HepG2 (cell line): ENCODE data around the gene FMO2. TPM values are rescaled to one million over a fixed set of nuclear protein-coding genes. Genes with fewer than 3 reads are reported as not detected.

Experiments
- ATAC-seq: fragments of 200-7000 bp; cut with Tn5 transposase; 3 replicates; pipeline ENCODE4 v1.9.1; 2020; ENCODE audit warnings: mild to moderate bottlenecking, moderate library complexity
- BruUV-seq: library from RNA; stranded (reverse); fragments of 400-500 nt; replicated peaks from 2 replicates; lab custom pipeline; 2021; lab: Mats Ljungman, UMichigan
- CTCF ChIA-PET: fragments of 300-600 bp; formaldehyde crosslinking; extraction: SDS; loops from one replicate; lab custom pipeline; 2021; ENCODE audit warnings: low total read pairs, inconsistent platforms, low intra/inter-chr PET ratio; lab: Yijun Ruan, JAX
- POLR2A ChIA-PET: fragments of 350-600 bp; sonication (Branson Sonifier 250); formaldehyde crosslinking; loops from one replicate; lab custom pipeline; 2020; ENCODE audit warnings: antibody characterized with exemption, inconsistent platforms; lab: Yijun Ruan, JAX
- DNase-seq: peaks from one replicate; pipeline ENCODE4 v3.0.0-alpha.2; 2015; ENCODE audit warnings: low spot score
- FAIRE-seq: peaks from 3 replicates; lab custom pipeline; 2011; peaks lifted over from hg19 to GRCh38; lab: Jason Lieb, UNC
- H2AFZ ChIP-seq: one replicate; pipeline ENCODE4 v1.6.1; 2011; ENCODE audit warnings: low read length, inconsistent platforms
- H3K27ac ChIP-seq: fragments of 300-600 bp; 3 replicates; pipeline ENCODE4 v1.8.0; 2011; ENCODE audit warnings: mixed run types, mild to moderate bottlenecking, mixed read lengths, low read length, inconsistent platforms; ENCODE audit not compliant: insufficient read depth; ENCODE audit errors: extremely low read length
- H3K27me3 ChIP-seq, 2 experiments: fragments of 200-600 bp in 1 of 2; 2 replicates in 1 of 2; 3 replicates in 1 of 2; pipeline versions ENCODE4 v1.6.0 to v1.8.0; 2011; ENCODE audit warnings: low read length in 2 of 2, mild to moderate bottlenecking in 2 of 2, moderate library complexity in 2 of 2, inconsistent platforms in 1 of 2; ENCODE audit not compliant: insufficient read depth in 2 of 2, control insufficient read depth in 1 of 2
- H3K36me3 ChIP-seq, 2 experiments: fragments of 200-600 bp in 1 of 2; replicated peaks in 1 of 2; 2 replicates in 1 of 2; 3 replicates in 1 of 2; pipeline versions ENCODE4 v1.5.1 to v1.8.0; 2011; ENCODE audit warnings: low read length in 2 of 2, inconsistent platforms in 1 of 2; ENCODE audit not compliant: insufficient read depth in 2 of 2, control insufficient read depth in 1 of 2
- H3K4me1 ChIP-seq: 2 replicates; pipeline ENCODE4 v1.5.1; 2012; ENCODE audit warnings: low read length, inconsistent platforms; ENCODE audit not compliant: insufficient read depth
- H3K4me2 ChIP-seq: 2 replicates; pipeline ENCODE4 v1.6.0; 2011; ENCODE audit warnings: low read depth, low read length, inconsistent platforms
- H3K4me3 ChIP-seq, 3 experiments: fragments of 200-600 bp in 1 of 3; sonication (generic), shearing (Covaris generic) in 1 of 3; replicated peaks in 1 of 3; 2 replicates each; pipeline ENCODE4 v1.5.1; 2011 to 2016; ENCODE audit warnings: low read length in 3 of 3, inconsistent platforms in 2 of 3, low read depth in 2 of 3, mild to moderate bottlenecking in 2 of 3, control low read depth in 1 of 3, mixed read lengths in 1 of 3; ENCODE audit not compliant: insufficient read depth in 1 of 3
- H3K79me2 ChIP-seq: one replicate; pipeline ENCODE4 v1.6.1; 2011; ENCODE audit warnings: low read length, inconsistent platforms; ENCODE audit not compliant: insufficient read depth
- H3K9ac ChIP-seq: 2 replicates; pipeline ENCODE4 v1.6.0; 2011; ENCODE audit warnings: mild to moderate bottlenecking, low read depth, low read length, inconsistent platforms; ENCODE audit not compliant: insufficient read depth
- H3K9me3 ChIP-seq: 2 replicates; pipeline ENCODE4 v1.5.1; 2012; ENCODE audit warnings: mild to moderate bottlenecking, low read length
- H4K20me1 ChIP-seq: 2 replicates; pipeline ENCODE4 v1.6.0; 2011; ENCODE audit warnings: inconsistent platforms, mild to moderate bottlenecking, low read length, moderate library complexity; ENCODE audit not compliant: insufficient read depth
- CEBPB ChIP-seq: IDR thresholded peaks from 2 replicates; pipeline ENCODE4 v1.6.1; 2011; ENCODE audit warnings: low read depth, low read length, improper control_type of control experiment, borderline replicate concordance
- CREB1 ChIP-seq, 2 experiments: fragments of 450-650 bp in 1 of 2; IDR thresholded peaks; 2 replicates each; pipeline ENCODE4 v1.6.1; 2016 to 2017; ENCODE audit warnings: control low read depth in 1 of 2, mild to moderate bottlenecking in 1 of 2, missing compliant biosample characterization in 1 of 2, missing genetic modification characterization in 1 of 2
- DPF2 ChIP-seq: sonication (generic); formaldehyde crosslinking; IDR thresholded peaks from 2 replicates; pipeline ENCODE4 v1.4.0; 2020; ENCODE audit warnings: mild to moderate bottlenecking, low read depth, missing genetic modification reagents, borderline replicate concordance
- GMEB1 ChIP-seq: sonication (generic); formaldehyde crosslinking; IDR thresholded peaks from 2 replicates; pipeline ENCODE4 v1.5.1; 2020; ENCODE audit warnings: missing genetic modification reagents, mild to moderate bottlenecking, borderline replicate concordance
- HNRNPL ChIP-seq: fragments of 200-400 bp; formaldehyde crosslinking; IDR thresholded peaks from 2 replicates; pipeline ENCODE4 v1.6.1; 2017; ENCODE audit warnings: mild to moderate bottlenecking, low read depth, low read length
- KDM4B ChIP-seq: sonication (generic); formaldehyde crosslinking; IDR thresholded peaks from 2 replicates; pipeline ENCODE4 v1.4.0; 2020; ENCODE audit warnings: missing genetic modification reagents
- KLF16 ChIP-seq, 2 experiments: sonication (generic) in 1 of 2; formaldehyde crosslinking in 1 of 2; IDR thresholded peaks; 2 replicates each; pipeline versions ENCODE4 v1.6.1 to v1.8.0; 2016 to 2023; ENCODE audit warnings: missing genetic modification reagents in 2 of 2, missing compliant biosample characterization in 1 of 2
- SALL2 ChIP-seq: sonication (generic); formaldehyde crosslinking; IDR thresholded peaks from 2 replicates; pipeline ENCODE4 v1.8.1; 2023; ENCODE audit warnings: mild to moderate bottlenecking, missing genetic modification reagents, inconsistent platforms
- SP140L ChIP-seq: sonication (generic); formaldehyde crosslinking; IDR thresholded peaks from 2 replicates; pipeline ENCODE4 v1.4.0; 2020; ENCODE audit warnings: missing genetic modification reagents, borderline replicate concordance
- SUZ12 ChIP-seq: fragments of 150-350 bp; IDR thresholded peaks from 2 replicates; pipeline ENCODE4 v1.6.1; 2014; ENCODE audit warnings: low read depth, low read length
- TAF15 ChIP-seq: fragments of 200-400 bp; formaldehyde crosslinking; IDR thresholded peaks from one replicate; pipeline ENCODE4 v1.6.1; 2018; ENCODE audit warnings: mild to moderate bottlenecking, low read depth, low read length; ENCODE audit not compliant: poor library complexity, severe bottlenecking
- TCF7 ChIP-seq: sonication (generic); IDR thresholded peaks from 2 replicates; pipeline ENCODE4 v1.6.1; 2016; ENCODE audit warnings: antibody characterized with exemption, low read depth
- TSC22D2 ChIP-seq: sonication (generic); formaldehyde crosslinking; IDR thresholded peaks from 2 replicates; pipeline ENCODE4 v1.5.1; 2020; ENCODE audit warnings: missing genetic modification reagents, mild to moderate bottlenecking, borderline replicate concordance
- ZNF230 ChIP-seq: sonication (generic); formaldehyde crosslinking; IDR thresholded peaks from 2 replicates; pipeline ENCODE4 v1.4.0; 2020; ENCODE audit warnings: mild to moderate bottlenecking, missing genetic modification reagents
- ZNF280D ChIP-seq: sonication (generic); formaldehyde crosslinking; IDR thresholded peaks from 2 replicates; pipeline ENCODE4 v1.5.1; 2020; ENCODE audit warnings: mild to moderate bottlenecking, missing genetic modification reagents
- ZNF30 ChIP-seq: sonication (generic); formaldehyde crosslinking; IDR thresholded peaks from 2 replicates; pipeline ENCODE4 v1.5.0; 2020; ENCODE audit warnings: mild to moderate bottlenecking, missing genetic modification reagents
- ZNF451 ChIP-seq: sonication (generic); formaldehyde crosslinking; IDR thresholded peaks from 2 replicates; pipeline ENCODE4 v1.5.0; 2020; ENCODE audit warnings: mild to moderate bottlenecking, missing genetic modification reagents
- ZNF496 ChIP-seq: sonication (generic); formaldehyde crosslinking; IDR thresholded peaks from 2 replicates; pipeline ENCODE4 v1.8.1; 2023; ENCODE audit warnings: mild to moderate bottlenecking, moderate library complexity, missing genetic modification reagents; ENCODE audit not compliant: insufficient replicate concordance
- ZNF670 ChIP-seq: sonication (generic); formaldehyde crosslinking; IDR thresholded peaks from 2 replicates; pipeline ENCODE4 v1.8.0; 2022; ENCODE audit warnings: mild to moderate bottlenecking, missing genetic modification reagents, borderline replicate concordance
- WGBS: methylation state at CpG from one replicate; pipeline ENCODE4 v1.1.6; 2017; ENCODE audit warnings: low lambda C conversion rate; 5-methylcytosine and 5-hydroxymethylcytosine counted together
- in situ Hi-C: cut with HindIII; loops from 2 replicates; pipeline ENCODE4 v1.10.0; 2017; ENCODE audit warnings: low pct_unique_long_range_greater_than_20kb; ENCODE audit not compliant: extremely low pct_ligation_motif_present
- intact Hi-C: fragments of 100-400 bp; cut with micrococcal nuclease; formaldehyde crosslinking; loops from one replicate; pipeline ENCODE4 v1.10.0; 2022; ENCODE audit not compliant: unreplicated experiment
- polyA plus RNA-seq, 8 experiments: library from polyadenylated mRNA; depleted of rRNA in 3 of 8; stranded (reverse) in 7 of 8; unstranded in 1 of 8; fragments of >200 nt; fragmentation: Illumina TruSeq in 4 of 8; extraction: Trizol in 4 of 8; gene quantifications; 2 replicates each; pipeline versions ENCODE4 v1.2.1 to v1.2.3, GENCODE V29; 2011 to 2016; ENCODE audit warnings: low read depth in 4 of 8, missing spikeins in 1 of 8, mixed read lengths in 1 of 8; ENCODE audit not compliant: insufficient read depth in 1 of 8
- total RNA-seq, 5 experiments: library from RNA; depleted of rRNA; stranded (reverse); fragments of >200 nt; fragmentation: Illumina TruSeq; extraction: Trizol; gene quantifications; 2 replicates each; pipeline ENCODE4 v1.2.3, GENCODE V29; 2016; ENCODE audit warnings: low read depth in 1 of 5

Gene FMO2
- total and polyA plus RNA-seq, 2 of the 13 experiments (the other 11 are each of a cell fraction or from before 2014, with no cell fraction given), result not detected

- no peak overlapping the region for H2AFZ ChIP-seq
- CTCF ChIA-PET, result no interaction called here
- no peak for FAIRE-seq
- no peak for ATAC-seq
- no peaks in the 10 kb centered on the region for H3K27me3 ChIP-seq
- H3K27ac ChIP-seq, result no peak overlapping the region
- H3K36me3 ChIP-seq, result no peaks in the 10 kb centered on the region
- intact Hi-C loops, result no loop called here
- H3K9me3 ChIP-seq, result no peaks in the 10 kb centered on the region
- H3K9ac ChIP-seq, result no peak overlapping the region
- TF ChIP-seq HNRNPL (no peak), GMEB1 (CRISPR knock-in tag) (no peak), CEBPB (no peak), ZNF670 (CRISPR knock-in tag) (no peak), ZNF230 (CRISPR knock-in tag) (no peak), ZNF451 (CRISPR knock-in tag) (no peak), ZNF30 (CRISPR knock-in tag) (no peak), SALL2 (CRISPR knock-in tag) (no peak), TCF7 (no peak), SUZ12 (no peak), SP140L (CRISPR knock-in tag) (no peak), KLF16 (CRISPR knock-in tag; IDR thresholded peaks at IDR 0.05) (no peak), DPF2 (CRISPR knock-in tag) (no peak), ZNF280D (CRISPR knock-in tag) (no peak), TSC22D2 (CRISPR knock-in tag) (no peak), TAF15 (no peak), CREB1 (IDR thresholded peaks at IDR 0.05) (no peak), CREB1 (CRISPR knock-in tag; IDR thresholded peaks at IDR 0.05) (no peak), ZNF496 (no peak), KDM4B (no peak)
- TF ChIP-seq, all 625 proteins: peak for 0
- Histone ChIP-seq H3K4me3 (no peak overlapping the region), H3K79me2 (no peaks in the 10 kb centered on the region), H3K4me2 (no peak overlapping the region), H4K20me1 (no peaks in the 10 kb centered on the region), H3K4me1 (no peaks in the 10 kb centered on the region)
- 4% methylated on average over 2 of the region's 2 CpGs for WGBS
- DNase-seq, result no peak
- in situ Hi-C loops, result no loop called here
- POLR2A ChIA-PET, result no interaction called here
- no TSS peak for BruUV-seq
Observed at GRCh38 chr1:171167785-171168184, 17.3 kb upstream of the FMO2 start.
